ENCODE data around the gene CPEB4.

The CPEB4 gene

GRCh38 chr5:173916233-173916632 is 28.1 kb downstream of the CPEB4 start:
- DNase-seq = no peak

- DNase-seq = peak; percentile 80
These were observed 29.9 kb downstream of the CPEB4 start for GRCh38 chr5:173917788-173918786.

DNA sequence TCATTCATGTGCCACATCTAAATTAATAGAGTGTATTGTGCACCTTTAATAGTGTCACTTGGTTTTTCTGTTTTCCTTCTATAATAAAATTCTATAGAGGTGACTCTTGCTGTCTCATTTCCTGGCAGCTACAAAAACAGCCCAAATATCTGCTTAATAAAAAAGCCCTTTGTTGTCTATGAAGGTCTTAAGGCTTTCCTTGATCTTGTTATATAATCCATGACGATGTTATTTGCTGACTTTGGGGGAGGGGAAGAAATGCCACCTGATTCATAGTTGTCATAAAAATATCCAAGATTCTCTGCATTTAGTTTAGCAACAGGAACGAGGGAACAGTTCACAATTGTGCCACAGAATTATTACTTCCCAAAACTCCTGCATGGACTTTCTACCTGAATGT is 31.3 kb downstream of the CPEB4 start:
- no peak for DNase-seq

GRCh38 chr5:173920024-173920753 is 32.0 kb downstream of the CPEB4 start:
- no peak for DNase-seq

GRCh38 chr5:173920866-173921555 is 32.9 kb downstream of the CPEB4 start:
- no peak for DNase-seq

GRCh38 chr5:173922527-173922926 is 34.4 kb downstream of the CPEB4 start:
- no peak for DNase-seq

DNA sequence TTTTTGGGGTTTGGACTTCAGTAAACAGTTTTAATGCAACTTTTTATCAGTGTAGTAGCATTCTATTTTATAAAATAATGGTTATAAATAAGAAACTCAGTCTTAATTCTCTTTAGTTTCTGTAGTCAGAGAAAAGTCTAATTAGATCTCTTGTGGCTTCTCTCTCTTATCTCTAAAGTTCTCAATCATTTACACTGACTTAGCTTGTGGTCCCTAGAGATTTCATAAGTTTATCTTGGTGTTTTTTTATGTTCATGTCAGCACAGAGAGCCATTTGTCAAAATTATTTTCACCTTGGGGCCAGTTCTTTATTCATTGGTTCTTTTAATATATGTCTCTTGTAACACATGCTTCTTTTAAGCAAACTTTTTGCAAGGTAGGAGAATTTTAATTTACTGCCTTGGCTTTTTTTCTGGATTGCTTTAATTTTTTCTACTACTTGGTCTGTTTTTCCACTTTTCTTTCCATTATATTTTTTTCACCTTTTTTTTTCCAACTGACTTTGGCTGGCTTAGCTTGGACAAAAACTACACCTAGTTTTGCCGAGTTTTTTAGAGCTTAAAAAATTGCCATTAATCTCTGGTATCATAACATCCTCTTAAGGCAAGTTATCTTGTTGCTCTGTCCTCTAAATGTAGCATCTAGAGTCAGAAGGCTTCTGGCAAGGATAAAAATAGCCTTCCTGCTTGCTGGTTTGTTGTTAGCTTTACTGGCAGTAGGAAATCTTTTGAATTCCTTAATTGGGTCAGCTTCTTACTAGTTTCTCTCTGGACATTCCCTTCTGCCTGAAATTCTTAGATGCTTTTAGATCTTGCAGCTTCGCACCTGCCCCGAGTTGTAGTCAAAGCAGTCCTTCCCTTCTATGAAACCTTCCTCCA is 35.3 kb downstream of the CPEB4 start:
- DNase-seq = no peak

- no peak for DNase-seq
These were observed 36.8 kb downstream of the CPEB4 start for GRCh38 chr5:173924899-173925298.

- DNase-seq = peak; percentile 21
These were observed 37.4 kb downstream of the CPEB4 start for GRCh38 chr5:173925449-173926071.

DNA sequence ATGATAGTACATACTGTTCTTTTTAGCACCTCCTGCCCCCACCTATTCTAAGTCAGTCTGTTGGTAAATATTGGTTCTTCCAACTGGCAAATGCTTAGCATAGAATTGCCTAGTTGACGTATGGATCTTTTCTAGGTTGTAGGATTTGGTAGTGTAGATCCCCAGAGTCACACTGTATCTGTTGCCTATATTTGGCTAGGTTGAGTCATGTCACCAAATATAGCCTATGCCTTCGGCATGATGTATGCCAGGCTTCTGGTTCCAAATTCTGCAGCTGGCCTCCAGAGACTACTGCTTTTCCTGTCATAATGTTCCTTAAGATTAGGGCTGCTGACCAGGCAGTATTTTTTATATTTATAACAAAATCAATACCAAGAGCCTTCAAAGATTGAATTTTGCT is 38.2 kb downstream of the CPEB4 start:
- no peak for DNase-seq

DNA sequence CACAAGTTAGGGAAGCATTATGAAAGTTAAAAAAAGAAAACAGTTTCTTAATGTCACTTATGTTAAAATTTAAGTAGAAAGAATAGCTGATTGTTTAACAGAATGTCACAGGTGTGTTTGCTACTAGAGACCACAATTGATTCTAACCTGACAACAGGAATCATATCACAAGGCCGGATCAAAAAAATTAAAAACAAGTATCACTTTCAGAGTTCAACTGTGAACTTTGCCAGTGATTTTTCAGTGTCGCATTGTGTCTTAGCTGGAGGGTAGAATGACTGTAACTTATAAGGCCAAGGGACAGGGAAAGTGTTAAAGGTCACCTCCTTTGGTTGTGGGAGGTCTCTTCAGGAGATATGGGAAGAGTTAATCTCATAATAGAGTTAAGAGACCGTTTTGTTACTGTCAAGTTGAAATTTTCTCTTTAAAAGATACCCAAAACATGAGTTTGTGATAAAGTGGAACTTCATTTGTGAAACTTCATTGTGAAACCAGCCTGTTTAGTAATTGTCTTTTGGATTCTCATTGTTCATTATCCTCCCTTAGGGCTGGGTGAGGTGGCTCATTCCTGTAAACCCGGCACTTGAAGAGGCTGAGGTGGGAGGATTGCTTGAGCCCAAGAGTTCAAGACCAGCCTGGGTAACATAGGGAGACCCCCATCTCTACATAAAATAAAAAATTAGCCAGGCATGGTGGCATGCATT is 40.9 kb downstream of the CPEB4 start:
- no peak for DNase-seq

DNA sequence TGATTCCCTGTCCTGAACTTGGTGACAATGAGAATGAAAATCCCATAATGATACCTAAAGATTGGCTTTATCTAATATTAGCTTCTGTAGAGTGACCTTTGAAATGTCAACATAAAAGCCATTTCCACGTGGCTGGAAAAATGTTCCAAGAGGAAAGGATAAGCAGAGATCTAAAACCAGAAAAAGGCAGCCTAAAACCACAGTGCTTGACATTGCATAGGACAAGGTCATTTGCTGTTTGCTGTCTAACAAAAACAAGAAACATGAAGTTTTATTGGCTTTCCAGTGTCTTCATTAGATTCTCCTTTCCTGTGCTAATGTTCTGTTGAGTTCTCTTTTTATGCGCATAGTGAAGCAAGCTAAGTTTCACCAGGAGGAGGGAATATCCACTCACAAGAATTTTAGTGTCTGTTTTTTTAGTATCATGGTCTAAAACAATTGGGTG is 44.6 kb downstream of the CPEB4 start:
- no peak for DNase-seq

GRCh38 chr5:173933901-173934300 is 45.8 kb downstream of the CPEB4 start:
- no peak for DNase-seq

- no peak for DNase-seq
These were observed 47.2 kb downstream of the CPEB4 start for GRCh38 chr5:173935396-173935795.

DNA sequence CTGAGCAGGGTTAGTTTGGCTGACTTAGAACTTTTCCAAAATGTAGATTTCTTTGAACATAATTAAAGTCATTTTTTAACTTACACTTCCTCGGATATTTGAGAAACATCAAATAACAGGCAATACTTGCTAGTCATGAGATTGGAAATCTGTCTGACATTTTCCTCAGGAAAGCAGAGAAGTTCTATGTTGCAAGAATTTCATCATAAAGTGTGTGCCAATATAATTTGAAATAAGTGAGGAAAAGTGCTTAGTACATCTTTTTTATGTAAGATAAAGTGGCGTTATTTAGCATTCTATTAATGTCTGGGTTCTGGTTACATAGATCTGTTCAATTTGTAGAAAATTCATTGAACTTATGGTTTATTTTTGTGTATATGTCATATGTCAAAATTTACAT is 52.1 kb downstream of the CPEB4 start:
- no peak for DNase-seq

DNA sequence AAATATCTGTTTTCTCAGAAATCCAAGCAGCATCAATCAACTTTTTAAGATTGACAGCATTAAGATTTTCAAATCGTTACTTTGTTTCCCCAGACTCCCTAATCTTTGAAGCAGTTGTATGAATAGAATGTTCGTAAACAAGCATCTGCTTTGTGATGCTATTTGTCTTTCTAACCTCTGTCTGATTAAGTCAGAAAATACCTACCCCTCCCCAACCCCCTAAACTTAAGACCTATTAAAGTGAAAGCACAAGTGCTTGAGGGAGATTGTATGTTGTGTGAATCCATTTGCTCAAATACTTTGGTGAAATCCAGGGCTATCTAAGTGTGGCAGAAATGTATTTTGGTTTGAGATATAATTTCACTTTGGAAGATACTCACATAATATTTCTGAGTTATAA is 53.0 kb downstream of the CPEB4 start:
- no peak for DNase-seq

- no peak for DNase-seq
These were observed 53.7 kb downstream of the CPEB4 start for GRCh38 chr5:173941758-173942401.

DNA sequence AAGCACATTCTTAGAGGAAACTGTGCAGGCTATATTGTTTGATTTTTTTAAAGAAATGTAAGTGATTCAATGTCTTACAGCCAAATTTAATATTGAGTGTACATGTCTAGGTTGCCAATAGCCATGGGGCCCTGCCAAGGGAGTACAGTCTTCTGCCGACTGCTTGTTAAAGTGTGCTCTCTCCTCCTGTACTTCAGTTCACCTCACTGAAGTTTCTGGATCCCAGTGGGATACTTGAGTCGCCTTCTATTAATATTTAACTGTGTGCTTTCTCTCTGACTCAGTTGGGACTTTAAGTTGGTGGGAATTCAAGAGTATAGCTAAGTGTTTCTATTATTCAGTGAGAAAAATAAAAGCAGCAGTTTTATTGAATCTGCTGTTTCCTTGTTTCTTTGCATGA is 56.4 kb downstream of the CPEB4 start:
- no peak for DNase-seq

DNA sequence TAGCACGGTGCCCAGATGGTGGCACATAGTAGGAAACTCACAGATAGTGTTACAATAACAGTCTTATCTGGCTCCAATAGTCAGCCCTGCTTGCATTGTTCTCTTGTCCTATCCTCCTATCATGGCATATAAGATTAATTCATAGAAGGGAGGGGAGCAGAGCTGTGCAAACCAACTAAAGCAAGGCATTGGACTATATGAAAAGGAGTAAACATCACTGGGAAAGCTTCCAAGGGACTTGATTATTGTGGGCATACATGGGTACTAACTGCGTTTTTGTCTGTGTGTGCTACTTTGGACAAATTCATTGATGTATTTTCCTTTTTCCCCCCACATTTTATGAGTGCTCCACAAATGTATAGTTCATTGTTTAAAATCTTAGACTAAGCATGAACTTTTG is 57.0 kb downstream of the CPEB4 start:
- DNase-seq = no peak

DNA sequence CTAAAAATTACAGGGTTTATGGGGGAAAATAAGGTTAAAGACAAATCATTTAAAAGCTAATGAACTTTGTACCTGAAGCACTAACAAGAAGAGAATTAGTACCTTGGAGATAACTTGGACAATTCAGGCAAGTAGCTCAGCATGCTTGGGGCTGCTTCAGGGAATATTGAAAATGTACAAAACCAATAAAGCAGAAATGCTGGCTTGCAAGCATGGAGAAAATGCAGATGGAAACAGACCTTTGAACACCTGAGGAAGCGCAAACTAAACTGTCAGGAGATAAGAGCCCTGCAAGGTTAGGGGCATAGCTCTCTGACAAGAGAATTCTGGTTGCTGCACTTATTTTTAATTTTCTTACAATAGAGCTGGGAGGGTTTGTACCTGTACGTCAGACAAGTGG is 58.2 kb downstream of the CPEB4 start:
- DNase-seq = no peak

GRCh38 chr5:173950829-173951228 is 62.7 kb downstream of the CPEB4 start:
- DNase-seq = no peak
